HEK293 (cell line): ENCODE data around the gene TMEM213.

Source experiments
- CTCF ChIA-PET: fragments of 350-600 bp; formaldehyde crosslinking; extraction: SDS; loops from one replicate; lab custom pipeline; 2021; ENCODE audit warnings: antibody characterized with exemption; lab: Yijun Ruan, JAX
- POLR2A ChIA-PET: fragments of 300-600 bp; formaldehyde crosslinking; extraction: SDS; loops from one replicate; lab custom pipeline; 2020; ENCODE audit warnings: antibody characterized with exemption, inconsistent platforms; lab: Yijun Ruan, JAX
- H3K27ac ChIP-seq: fragments of 200-500 bp; sonication (Bioruptor generic); 2 replicates; pipeline ENCODE4 v1.5.1; 2014; ENCODE audit warnings: low read depth, low read length, control low read depth, inconsistent platforms; ENCODE audit errors: extremely low read depth
- H3K36me3 ChIP-seq, 2 experiments: fragments of 200-500 bp in 1 of 2; sonication (Bioruptor generic) in 1 of 2; 1 replicate in 1 of 2; 2 replicates in 1 of 2; pipeline ENCODE4 v1.5.1; 2014 to 2017; ENCODE audit warnings: inconsistent platforms in 2 of 2, low read length in 2 of 2; ENCODE audit not compliant: control insufficient read depth in 2 of 2, insufficient read depth in 1 of 2
- H3K4me1 ChIP-seq: fragments of 200-500 bp; sonication (Bioruptor generic); 2 replicates; pipeline ENCODE4 v1.5.1; 2014; ENCODE audit warnings: mild to moderate bottlenecking, low read length, inconsistent platforms; ENCODE audit not compliant: control insufficient read depth, insufficient read depth
- H3K4me3 ChIP-seq: 2 replicates; pipeline ENCODE4 v1.5.1; 2011; ENCODE audit warnings: low read depth, mild to moderate bottlenecking, control low read depth, low read length, moderate library complexity
- H3K9me3 ChIP-seq: fragments of 200-500 bp; sonication (Bioruptor generic); 2 replicates; pipeline ENCODE4 v1.5.1; 2014; ENCODE audit warnings: low read depth, low read length, inconsistent platforms; ENCODE audit not compliant: control insufficient read depth, insufficient read depth
- PBX3 ChIP-seq: sonication (generic); formaldehyde crosslinking; IDR thresholded peaks from 2 replicates; pipeline ENCODE4 v1.8.1; 2022; ENCODE audit warnings: mild to moderate bottlenecking, moderate library complexity, missing genetic modification reagents
- PRDM4 ChIP-seq: fragments of 450-650 bp; formaldehyde crosslinking; IDR thresholded peaks from 2 replicates; pipeline ENCODE4 v1.5.1; 2017; ENCODE audit warnings: missing biosample characterization, missing genetic modification characterization
- SALL2 ChIP-seq: fragments of 450-650 bp; formaldehyde crosslinking; IDR thresholded peaks from 2 replicates; pipeline ENCODE4 v1.5.0; 2017; ENCODE audit warnings: missing biosample characterization, mild to moderate bottlenecking, missing genetic modification characterization, borderline replicate concordance
- ZBTB6 ChIP-seq: fragments of 450-650 bp; formaldehyde crosslinking; IDR thresholded peaks from 2 replicates; pipeline ENCODE4 v1.5.1; 2017; ENCODE audit warnings: missing biosample characterization, missing genetic modification characterization
- ZNF140 ChIP-seq: fragments of 450-650 bp; formaldehyde crosslinking; IDR thresholded peaks from 2 replicates; pipeline ENCODE4 v1.5.1; 2016; ENCODE audit warnings: missing biosample characterization, missing genetic modification characterization
- ZNF148 ChIP-seq: fragments of 450-650 bp; formaldehyde crosslinking; IDR thresholded peaks from 2 replicates; pipeline ENCODE4 v1.5.0; 2017; ENCODE audit warnings: missing biosample characterization, missing genetic modification characterization, borderline replicate concordance
- ZNF214 ChIP-seq: fragments of 450-650 bp; formaldehyde crosslinking; IDR thresholded peaks from 2 replicates; pipeline ENCODE4 v1.5.1; 2017; ENCODE audit warnings: missing biosample characterization, mild to moderate bottlenecking, missing genetic modification characterization, borderline replicate concordance
- ZNF24 ChIP-seq: fragments of 450-650 bp; formaldehyde crosslinking; IDR thresholded peaks from 2 replicates; pipeline ENCODE4 v1.5.1; 2016; ENCODE audit warnings: missing biosample characterization, missing genetic modification characterization
- ZNF292 ChIP-seq: fragments of 450-650 bp; formaldehyde crosslinking; IDR thresholded peaks from 2 replicates; pipeline ENCODE4 v1.5.1; 2016; ENCODE audit warnings: low read depth, missing biosample characterization, missing genetic modification characterization, borderline replicate concordance
- ZNF311 ChIP-seq: fragments of 450-650 bp; formaldehyde crosslinking; IDR thresholded peaks from 2 replicates; pipeline ENCODE4 v1.5.1; 2017; ENCODE audit warnings: missing biosample characterization, missing genetic modification characterization, borderline replicate concordance
- ZNF350 ChIP-seq: fragments of 450-650 bp; formaldehyde crosslinking; IDR thresholded peaks from 2 replicates; pipeline ENCODE4 v1.5.0; 2017; ENCODE audit warnings: missing biosample characterization, mild to moderate bottlenecking, missing genetic modification characterization
- ZNF366 ChIP-seq: fragments of 450-650 bp; formaldehyde crosslinking; conservative IDR thresholded peaks from 2 replicates; pipeline ENCODE4 v1.5.1; 2016; ENCODE audit warnings: missing biosample characterization, missing genetic modification characterization
- ZNF558 ChIP-seq: fragments of 450-650 bp; formaldehyde crosslinking; IDR thresholded peaks from 2 replicates; pipeline ENCODE4 v1.5.1; 2016; ENCODE audit warnings: missing biosample characterization, missing genetic modification characterization
- ZNF639 ChIP-seq: fragments of 450-650 bp; formaldehyde crosslinking; IDR thresholded peaks from 2 replicates; pipeline ENCODE4 v1.5.1; 2016; ENCODE audit warnings: missing biosample characterization, missing genetic modification characterization
- ZNF664 ChIP-seq: fragments of 450-650 bp; formaldehyde crosslinking; IDR thresholded peaks from 2 replicates; pipeline ENCODE4 v1.5.1; 2016; ENCODE audit warnings: missing biosample characterization, missing genetic modification characterization
- ZNF830 ChIP-seq: fragments of 450-650 bp; IDR thresholded peaks from 2 replicates; pipeline ENCODE4 v1.5.0; 2018; ENCODE audit warnings: missing biosample characterization, missing genetic modification characterization, low read depth, mild to moderate bottlenecking, moderate library complexity
- ZNF837 ChIP-seq: fragments of 450-650 bp; formaldehyde crosslinking; IDR thresholded peaks from 2 replicates; pipeline ENCODE4 v1.5.1; 2016; ENCODE audit warnings: missing biosample characterization, missing genetic modification characterization
- ZNF843 ChIP-seq: fragments of 450-650 bp; formaldehyde crosslinking; IDR thresholded peaks from 2 replicates; pipeline ENCODE4 v1.5.1; 2016; ENCODE audit warnings: missing biosample characterization, missing genetic modification characterization

Gene TMEM213

GRCh38 chr7:138876326-138876725, 78.5 kb downstream of the TMEM213 start:
- Histone ChIP-seq H3K27ac (no peak overlapping the region), H3K36me3 (peaks cover 0 to 19% of the 10 kb centered on the region in 2 experiments; a peak in 1 of 3 replicates), H3K9me3 (no peaks in the 10 kb centered on the region), H3K4me1 (no peaks in the 10 kb centered on the region), H3K4me3 (no peak overlapping the region)
- TF ChIP-seq ZNF837 (tag by site-specific recombination) = no peak
- no peak for TF ChIP-seq ZNF558 (tag by site-specific recombination)
- TF ChIP-seq ZNF843 (tag by site-specific recombination) = no peak
- TF ChIP-seq PBX3 = no peak
- no peak for TF ChIP-seq ZBTB6 (tag by site-specific recombination)
- no peak for TF ChIP-seq ZNF24 (tag by site-specific recombination)
- TF ChIP-seq ZNF292 = no peak
- no peak for TF ChIP-seq ZNF140 (tag by site-specific recombination)
- no peak for TF ChIP-seq ZNF311 (tag by site-specific recombination)
- TF ChIP-seq ZNF830 (tag by site-specific recombination) = no peak
- CTCF ChIA-PET = interaction anchor here (0.6 to 2.6 kb wide), 4 partner anchors 10 to 198 kb away, joined by 3 to 16 read pairs (median 4); no protein-coding TSS in a partner anchor
- POLR2A ChIA-PET = no interaction called here

GRCh38 chr7:138878051-138878450, 80.3 kb downstream of the TMEM213 start:
- H3K36me3 ChIP-seq = peaks cover 0 to 22% of the 10 kb centered on the region in 2 experiments; a peak in 1 of 3 replicates
- no peak for TF ChIP-seq SALL2
- ChIA-PET POLR2A (no interaction called here), CTCF (interaction anchor here (2.6 kb wide), 1 partner anchor 9 kb away, joined by 16 read pairs; no protein-coding TSS in a partner anchor)
- H3K4me1 ChIP-seq = no peaks in the 10 kb centered on the region
- no peak overlapping the region for H3K27ac ChIP-seq
- no peak overlapping the region for H3K4me3 ChIP-seq
- H3K9me3 ChIP-seq = no peaks in the 10 kb centered on the region

- H3K4me1 ChIP-seq = no peaks in the 10 kb centered on the region
- POLR2A ChIA-PET = no interaction called here
- TF ChIP-seq ZNF664 = no peak
- TF ChIP-seq ZNF148 (tag by site-specific recombination) = no peak
- no peak for TF ChIP-seq ZNF639 (tag by site-specific recombination)
- no peak for TF ChIP-seq ZNF214 (tag by site-specific recombination)
- no peak for TF ChIP-seq PRDM4 (tag by site-specific recombination)
- TF ChIP-seq ZNF366 (tag by site-specific recombination) = no peak
- no peak for TF ChIP-seq ZNF350 (tag by site-specific recombination)
- TF ChIP-seq, all 188 proteins: peak for 0
- Histone ChIP-seq H3K4me3 (no peak overlapping the region), H3K9me3 (no peaks in the 10 kb centered on the region), H3K36me3 (peaks cover 0 to 22% of the 10 kb centered on the region in 2 experiments; a peak in 1 of 3 replicates), H3K27ac (no peak overlapping the region)
- CTCF ChIA-PET = no interaction called here
Measured at GRCh38 chr7:138878856-138879255, 81.1 kb downstream of the TMEM213 start.
